Islet of Langerhans (tissue), 1 donor: Measurements from ENCODE around the gene CRLF1.

Source experiments
- FAIRE-seq: peaks from one replicate; lab custom pipeline; 2011; peaks lifted over from hg19 to GRCh38; lab: Jason Lieb, UNC

Gene CRLF1

DNA sequence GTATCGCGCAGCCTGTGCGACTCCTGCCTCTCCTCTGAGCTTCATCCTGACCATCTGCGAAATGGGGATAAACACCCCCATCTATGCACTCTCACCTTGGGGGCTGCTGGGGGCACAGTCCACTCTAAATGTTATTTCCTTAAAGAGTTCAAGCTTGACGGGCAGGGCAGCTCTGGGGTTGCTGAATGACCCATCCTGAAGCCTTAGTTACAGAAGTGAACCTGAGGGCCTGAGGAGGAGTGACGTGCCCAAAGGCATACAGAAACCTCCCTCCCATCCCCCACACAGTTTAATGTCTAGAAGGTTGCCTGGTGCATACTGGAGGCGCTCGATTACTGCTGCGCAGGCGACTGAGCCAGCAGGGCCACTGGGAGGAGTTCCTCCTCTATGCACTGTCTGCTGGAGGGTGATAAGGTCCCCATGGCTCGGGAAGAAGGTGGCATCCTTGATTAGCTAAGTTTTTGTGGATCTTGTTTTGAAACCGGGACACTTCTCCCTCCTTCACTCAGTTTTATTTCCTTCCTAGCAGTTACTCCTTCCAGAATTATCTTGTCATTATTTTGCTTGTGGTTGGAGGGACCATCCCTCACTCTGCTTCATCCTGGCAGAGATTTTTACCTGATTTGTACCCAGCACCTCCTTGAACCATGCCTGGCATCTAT lies 62.7 kb downstream of the CRLF1 start:
- FAIRE-seq: no peak
